Dendritic cell treated with granulocyte-macrophage colony-stimulating factor and Interleukin-4, amounts not matched to agents 40 ng/mL and 50 ng/mL, for 4 days (primary cell): ENCODE measurements around the gene ATCAY.

Experiments
- H3K27ac Mint-ChIP-seq: one replicate; pipeline ENCODE4 v1.8.0; 2022; ENCODE audit warnings: mild to moderate bottlenecking, mixed read lengths
- H3K27me3 Mint-ChIP-seq: one replicate; pipeline ENCODE4 v1.8.0; 2022; ENCODE audit warnings: mild to moderate bottlenecking, mixed read lengths
- H3K36me3 Mint-ChIP-seq: one replicate; pipeline ENCODE4 v1.8.0; 2022; ENCODE audit warnings: low read depth, mixed read lengths
- H3K4me1 Mint-ChIP-seq: one replicate; pipeline ENCODE4 v1.8.0; 2022; ENCODE audit warnings: low read depth, mixed read lengths
- H3K4me3 Mint-ChIP-seq: one replicate; pipeline ENCODE4 v1.8.0; 2022; ENCODE audit warnings: mild to moderate bottlenecking, moderate library complexity, mixed read lengths
- H3K9me3 Mint-ChIP-seq: one replicate; pipeline ENCODE4 v1.8.0; 2022; ENCODE audit warnings: mixed read lengths
- intact Hi-C: fragments of 100-400 bp; cut with micrococcal nuclease; formaldehyde crosslinking; loops from one replicate; pipeline ENCODE4 v1.15.0; 2022

The ATCAY gene

GRCh38 chr19:3970808-3971598 is 90.5 kb downstream of the ATCAY start, which contains the start of gene DAPK3:
Gene DAPK3 (minus strand): TSS chr19:3971099. CDS start chr19:3969735, 1,364 bp downstream.
- H3K9me3 Mint-ChIP-seq = no peaks in the 10 kb centered on the region
- peak within 1 kb of the TSS; percentile 88 for H3K27ac Mint-ChIP-seq
- H3K4me1 Mint-ChIP-seq = peaks cover 25% of the 10 kb centered on the region
- intact Hi-C loops = no loop called here
- peaks cover 59% of the 10 kb centered on the region for H3K36me3 Mint-ChIP-seq
- no peaks in the 10 kb centered on the region for H3K27me3 Mint-ChIP-seq
- H3K4me3 Mint-ChIP-seq = peak within 1 kb of the TSS; percentile 94

GRCh38 chr19:3975144-3975543 is 94.7 kb downstream of the ATCAY start:
- no peak overlapping the region for H3K4me3 Mint-ChIP-seq
- H3K27me3 Mint-ChIP-seq = no peaks in the 10 kb centered on the region
- H3K27ac Mint-ChIP-seq = no peak overlapping the region
- intact Hi-C loops = no loop called here
- H3K36me3 Mint-ChIP-seq = peaks cover 59% of the 10 kb centered on the region
- H3K9me3 Mint-ChIP-seq = no peaks in the 10 kb centered on the region
- peaks cover 22% of the 10 kb centered on the region for H3K4me1 Mint-ChIP-seq

GRCh38 chr19:3975637-3976087 is 95.2 kb downstream of the ATCAY start:
- intact Hi-C loops = no loop called here
- Mint-ChIP-seq H3K4me3 (no peak overlapping the region), H3K36me3 (peaks cover 59% of the 10 kb centered on the region), H3K4me1 (peaks cover 17% of the 10 kb centered on the region), H3K27me3 (no peaks in the 10 kb centered on the region), H3K27ac (no peak overlapping the region), H3K9me3 (no peaks in the 10 kb centered on the region)

- Mint-ChIP-seq H3K4me3 (no peak overlapping the region), H3K27me3 (no peaks in the 10 kb centered on the region), H3K36me3 (peaks cover 67% of the 10 kb centered on the region), H3K9me3 (no peaks in the 10 kb centered on the region), H3K27ac (no peak overlapping the region), H3K4me1 (peaks cover 25% of the 10 kb centered on the region)
- intact Hi-C loops = no loop called here
Observed at GRCh38 chr19:3976495-3977241, 96.2 kb downstream of the ATCAY start.
